HG02885 (cell line): Measurements from ENCODE around the gene LIPA.
A peak's percentile ranks its signal among the peaks of the same experiment; 100 is the strongest.
"Not testable (repeated sequence)": the region's sequence is repeated elsewhere in the genome, so short reads cannot be mapped to it uniquely, and the experiment has no call there.

Source experiments
- ATAC-seq: cut with Tn5 transposase; IDR thresholded peaks from one replicate; pipeline ENCODE4 v1.9.1; 2021; ENCODE audit warnings: mild to moderate bottlenecking; ENCODE audit not compliant: unreplicated experiment, poor library complexity

Gene LIPA

DNA sequence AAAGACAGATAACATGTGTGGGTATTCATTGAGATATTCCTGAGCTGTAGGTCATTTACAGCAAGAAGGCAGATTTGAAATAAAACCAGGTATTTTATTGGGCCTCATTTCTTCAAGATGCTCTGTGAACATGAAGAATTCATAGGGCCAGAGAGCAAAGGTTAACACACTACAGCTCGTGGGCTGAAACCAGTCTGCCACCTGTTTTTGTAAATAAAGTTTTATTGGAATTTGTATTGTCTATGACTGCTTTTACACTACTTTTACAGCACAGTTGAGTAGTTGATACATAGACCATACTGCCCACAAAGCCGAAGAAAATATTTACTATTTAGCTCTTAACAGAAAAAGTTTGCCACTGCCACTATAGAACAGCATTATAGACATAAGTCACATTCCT lies 22.1 kb upstream of the LIPA start:
- ATAC-seq: no peak

DNA sequence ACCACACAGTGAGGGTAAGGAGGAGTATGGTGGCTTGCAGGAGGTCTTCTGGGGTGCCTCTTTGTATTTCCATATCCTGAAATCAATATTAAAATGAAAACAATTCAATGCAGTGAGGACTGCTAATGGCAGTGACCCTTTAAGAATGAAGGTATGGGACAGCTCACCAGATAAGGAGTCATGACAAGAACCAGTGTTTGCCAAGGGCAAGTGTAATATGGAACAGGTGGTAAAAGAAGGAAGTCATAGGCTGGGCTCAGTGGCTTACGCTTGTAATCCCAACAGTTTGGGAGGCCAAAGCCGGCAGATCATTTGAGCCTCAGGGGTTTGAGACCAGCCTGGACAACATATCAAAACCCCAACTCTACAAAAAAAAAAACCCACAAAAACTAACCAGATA lies 20.0 kb upstream of the LIPA start:
- no peak for ATAC-seq

DNA sequence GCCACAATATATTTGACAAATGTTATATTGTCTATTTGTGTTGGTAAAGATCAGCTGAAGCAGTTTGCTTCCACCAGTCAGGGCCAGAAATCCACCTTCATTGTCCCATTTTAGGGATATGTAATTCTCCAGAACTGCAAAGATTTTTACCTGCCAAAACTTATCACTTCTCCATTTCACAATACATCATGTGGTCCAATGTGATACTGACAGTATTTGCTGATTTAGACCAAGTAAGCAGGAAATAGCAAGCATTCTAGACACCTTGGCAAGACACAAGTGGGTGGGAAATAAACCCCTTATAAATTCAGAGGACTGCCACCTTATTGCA lies 18.5 kb upstream of the LIPA start:
- no peak for ATAC-seq

DNA sequence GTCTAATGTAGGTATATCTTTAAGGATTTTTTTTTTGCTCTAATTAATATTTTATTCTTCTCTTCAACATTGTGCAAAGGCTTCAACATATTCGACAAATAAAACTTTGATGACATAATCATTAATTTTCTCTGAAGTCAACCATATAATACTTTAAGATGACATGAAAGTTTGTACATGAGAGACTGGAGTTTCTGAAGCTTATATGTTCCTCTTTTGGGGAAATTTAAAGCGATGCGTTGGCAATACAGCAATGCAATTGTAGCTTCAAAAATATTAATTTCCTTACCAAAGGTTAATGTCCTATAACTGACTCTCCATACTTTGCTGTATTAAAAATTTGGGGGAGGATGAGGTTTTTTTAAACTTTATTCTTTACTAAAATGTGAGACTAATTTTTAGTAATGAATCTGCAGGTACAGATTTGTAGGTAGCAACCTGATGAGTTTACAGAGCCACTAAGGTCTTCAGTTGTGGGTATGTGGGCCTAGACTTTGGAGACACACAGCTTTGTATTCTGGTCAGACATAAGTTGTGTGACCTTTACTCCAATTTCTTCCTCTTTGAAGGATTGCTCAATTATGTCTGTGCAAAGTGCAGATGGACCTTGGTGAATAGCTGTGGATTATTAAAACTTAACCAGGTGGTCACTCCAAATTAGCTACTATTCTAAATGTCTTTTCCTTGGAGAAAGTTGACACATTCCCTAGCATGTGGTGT lies 18.0 kb upstream of the LIPA start:
- ATAC-seq: no peak

DNA sequence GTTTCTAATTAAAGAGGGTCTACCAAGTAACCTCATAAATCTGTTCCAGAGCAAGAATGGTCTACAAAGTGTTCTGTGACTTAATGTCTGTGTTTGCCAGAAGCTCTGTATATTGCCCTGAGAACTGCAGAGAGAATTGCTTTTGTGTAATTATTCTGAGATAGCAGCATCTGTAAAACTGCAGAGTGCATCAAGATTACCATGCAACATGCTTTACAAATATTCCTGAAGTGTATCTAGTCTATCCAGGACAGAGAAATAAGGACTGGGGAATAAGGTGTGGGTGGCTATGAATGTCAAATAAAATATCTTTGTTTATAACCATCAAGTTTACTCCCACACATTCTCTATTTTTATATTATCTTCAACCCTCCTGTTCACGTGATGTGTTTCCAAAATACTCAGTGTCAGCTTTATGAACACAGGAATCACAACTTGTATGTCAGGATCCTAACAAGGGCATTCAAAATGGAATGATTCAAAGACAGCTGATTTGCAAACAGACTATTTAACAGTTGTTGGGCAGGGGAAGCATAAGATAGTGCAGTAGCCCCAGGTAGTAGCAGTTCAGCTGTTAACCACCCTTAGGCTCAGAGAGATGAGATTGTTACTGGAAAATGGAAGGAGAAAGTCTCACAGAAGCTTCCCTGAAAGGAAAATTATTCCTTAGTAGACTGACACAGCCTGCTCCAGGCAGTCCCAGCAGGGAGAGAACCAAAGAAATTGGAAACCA lies 15.3 kb upstream of the LIPA start:
- ATAC-seq: no peak

DNA sequence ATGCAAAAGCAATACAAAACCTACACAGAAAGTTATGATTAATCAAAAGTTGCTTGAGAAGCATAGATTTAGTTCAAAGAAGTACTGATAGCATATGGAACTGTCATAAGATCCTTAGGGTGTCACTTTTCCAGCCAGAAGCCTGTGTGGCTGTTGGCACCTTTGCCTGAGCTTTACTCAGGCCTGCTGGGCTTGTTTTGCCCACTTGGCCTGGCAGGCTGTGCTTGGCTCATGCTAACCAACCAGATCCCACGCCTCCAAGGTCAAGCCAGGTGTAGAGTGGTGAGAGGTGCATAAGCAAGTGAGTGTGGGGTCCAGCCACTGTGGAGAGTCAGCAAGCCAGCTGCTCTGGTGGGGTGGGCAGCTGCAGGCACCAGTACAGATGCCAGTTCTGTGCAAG lies 12.0 kb upstream of the LIPA start:
- ATAC-seq: no peak

DNA sequence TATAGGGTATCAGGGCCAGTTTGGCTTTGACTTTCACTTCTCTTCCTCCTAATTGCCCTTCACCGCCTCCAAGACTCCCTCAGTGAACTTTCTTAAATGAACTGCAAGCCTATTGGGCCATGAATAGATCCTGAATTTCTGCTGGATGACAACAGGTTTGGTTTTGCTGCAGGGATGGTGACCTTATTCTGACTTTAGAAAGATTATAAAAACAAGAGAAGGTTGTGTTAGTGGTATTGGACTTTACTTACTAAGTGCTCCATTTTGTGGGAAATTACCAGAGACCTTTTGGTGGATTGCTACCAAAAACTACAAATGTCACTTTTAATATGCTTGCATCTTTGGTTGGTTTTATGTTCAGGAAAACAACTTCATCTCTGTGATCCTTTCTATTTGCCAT lies 11.5 kb upstream of the LIPA start:
- ATAC-seq: no peak

DNA sequence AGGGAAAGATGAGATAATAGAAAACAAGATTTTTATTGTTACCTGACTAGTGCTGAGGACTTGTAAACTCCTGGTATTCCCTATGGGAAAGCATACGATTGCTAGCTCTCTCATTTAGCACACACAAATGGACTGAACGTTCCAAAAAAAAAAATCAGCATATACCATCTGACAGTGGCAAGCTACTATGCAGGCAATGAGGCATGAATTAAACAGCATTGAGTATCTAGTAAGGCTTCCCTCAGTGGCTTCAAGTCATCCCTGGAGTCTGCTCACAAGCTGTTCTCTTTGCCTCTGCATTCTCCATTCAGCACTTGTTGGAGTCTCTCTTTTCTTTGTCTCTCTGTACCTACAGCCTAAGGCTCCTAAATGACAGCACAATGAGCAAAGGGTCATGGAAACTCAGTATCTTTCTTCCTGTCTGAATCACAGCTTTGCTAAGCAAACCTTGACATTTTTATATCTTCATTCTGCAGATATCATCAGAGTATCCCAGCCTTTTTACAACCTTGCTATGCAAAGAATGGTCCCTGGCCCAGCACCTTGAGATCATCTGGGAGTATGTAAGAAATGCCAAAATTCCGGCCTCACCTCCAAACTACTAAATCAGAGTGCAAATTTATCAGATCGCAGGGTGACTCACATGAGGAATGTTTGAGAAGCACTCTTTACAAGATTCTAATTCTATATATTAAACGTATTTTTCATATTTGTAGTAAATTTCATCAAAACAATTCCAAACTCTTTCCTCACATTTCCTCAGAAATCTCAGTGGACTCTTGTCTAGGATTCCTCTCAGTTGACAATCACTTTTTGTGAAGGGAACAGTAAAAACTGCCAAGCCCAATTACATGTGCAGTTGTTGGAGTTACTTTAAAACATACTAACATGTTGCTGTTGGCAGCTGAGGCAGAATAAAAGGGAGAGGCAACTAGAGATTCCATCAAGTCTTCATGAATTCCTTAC lies 10.8 kb upstream of the LIPA start:
- ATAC-seq: no peak

DNA sequence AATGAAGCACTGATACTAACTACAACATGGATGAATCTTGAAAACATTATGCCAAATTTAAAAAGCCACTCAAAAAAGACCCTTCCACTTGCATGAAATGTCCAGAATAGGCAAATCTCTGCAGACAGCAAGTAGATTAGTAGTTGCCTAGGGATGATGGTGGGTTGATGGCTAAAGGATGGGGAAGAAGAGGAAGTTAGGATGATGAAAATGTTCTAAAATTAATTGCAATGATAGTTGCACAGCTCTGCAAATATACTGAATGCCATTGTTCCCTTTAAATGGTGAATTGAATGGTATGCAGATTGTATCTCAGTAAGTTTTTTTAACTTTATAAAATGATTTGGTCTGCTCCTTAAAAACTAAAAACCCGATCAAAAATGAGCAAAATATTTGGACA lies 7.3 kb upstream of the LIPA start:
- no peak for ATAC-seq

DNA sequence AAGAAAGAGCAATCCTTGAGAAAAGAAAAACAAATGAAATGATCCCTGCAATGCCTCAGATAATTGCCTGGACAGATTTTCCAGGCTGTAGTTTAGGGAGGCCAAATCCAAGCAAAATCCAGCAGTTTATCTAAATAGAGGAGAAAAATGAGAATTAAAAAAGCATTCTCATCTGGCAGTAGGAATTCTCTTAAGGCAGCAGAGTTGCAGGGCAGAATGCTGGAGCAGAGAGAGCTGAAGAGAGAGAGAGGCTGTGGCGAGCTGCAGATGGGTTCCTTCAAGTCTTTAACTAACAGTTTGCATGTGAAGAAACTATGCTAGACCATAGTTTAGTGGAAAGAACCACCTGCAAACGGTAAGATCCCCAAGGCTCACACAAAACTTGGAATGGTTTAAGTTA lies 6.0 kb upstream of the LIPA start:
- no peak for ATAC-seq

DNA sequence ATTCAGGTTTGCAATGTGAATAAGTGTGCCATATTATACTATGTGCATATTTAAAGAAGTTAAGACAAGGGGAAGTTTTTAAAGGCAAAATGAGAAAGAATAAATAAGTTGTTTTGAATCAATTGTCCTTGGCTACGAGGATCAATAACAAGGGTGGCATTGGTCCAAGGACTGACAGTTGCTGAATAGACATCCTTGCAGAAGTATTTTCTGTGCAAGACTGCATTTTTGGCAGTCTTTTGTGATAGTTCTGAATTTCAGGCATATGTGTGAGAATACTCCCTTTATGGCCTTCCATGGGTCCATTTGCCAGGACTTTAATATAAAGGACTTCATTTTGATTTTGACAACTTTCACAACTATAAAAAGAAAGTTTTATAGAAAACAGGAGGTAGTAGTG lies 5.4 kb upstream of the LIPA start:
- ATAC-seq: no peak

DNA sequence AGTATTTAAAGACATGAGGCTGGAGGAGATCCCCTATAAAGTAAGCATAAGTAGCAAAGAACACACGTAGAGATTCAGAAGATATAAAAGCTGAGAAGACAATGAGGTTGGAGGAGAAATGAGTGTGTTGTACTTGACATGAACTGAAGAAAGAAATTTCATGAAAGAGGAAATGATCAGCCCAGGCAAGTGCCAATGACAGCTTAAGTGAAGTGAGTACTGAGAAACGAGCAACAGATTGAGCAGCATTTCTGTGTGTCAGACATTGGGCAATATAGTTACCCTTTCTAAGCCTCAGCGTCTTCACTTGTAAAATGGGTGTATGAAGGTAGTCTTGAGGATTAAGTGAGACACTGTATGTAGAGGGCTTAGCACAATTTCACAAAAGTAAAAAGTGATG lies 4.8 kb upstream of the LIPA start:
- ATAC-seq: no peak

DNA sequence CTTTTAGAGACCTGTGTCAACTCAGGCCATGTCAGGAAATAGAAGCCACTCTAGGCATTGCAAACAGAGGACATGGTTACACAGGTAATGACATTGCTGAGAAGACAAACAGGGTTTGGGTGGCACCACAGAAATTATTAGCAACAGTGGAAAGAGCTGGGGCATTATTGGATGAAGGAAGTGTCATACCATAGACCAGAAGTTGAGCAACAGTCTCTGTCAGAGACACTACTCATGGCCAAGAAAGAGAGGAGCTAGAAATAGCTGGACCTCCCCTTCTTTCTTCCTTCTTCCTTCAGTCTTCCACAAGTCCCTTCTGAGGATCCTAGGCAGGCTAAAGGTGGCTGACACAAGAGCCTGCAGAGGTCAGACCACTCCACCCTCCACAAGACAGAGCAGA lies 4.2 kb upstream of the LIPA start:
- no peak for ATAC-seq

DNA sequence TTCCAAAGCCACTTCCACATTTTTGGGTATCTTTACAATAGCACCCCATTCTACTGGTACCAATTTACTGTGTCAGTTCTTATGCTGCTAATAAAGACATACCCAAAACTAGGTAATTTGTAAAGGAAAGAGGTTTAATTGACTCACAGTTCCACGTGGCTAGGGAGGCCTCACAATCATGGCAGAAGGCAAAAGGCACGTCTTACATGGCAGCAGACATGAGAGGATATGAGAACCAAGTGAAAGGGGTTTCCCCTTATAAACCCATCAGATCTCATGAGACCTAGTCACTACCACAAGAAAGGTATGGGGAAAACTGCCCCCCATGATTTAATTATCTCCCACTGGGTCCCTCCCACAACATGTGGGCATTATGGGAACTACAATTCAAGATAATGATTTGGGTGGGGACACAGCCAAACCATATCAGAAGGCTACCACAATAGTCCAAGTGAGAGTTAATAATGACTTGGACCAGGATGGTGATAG lies 3.6 kb upstream of the LIPA start:
- not testable (repeated sequence) for ATAC-seq

DNA sequence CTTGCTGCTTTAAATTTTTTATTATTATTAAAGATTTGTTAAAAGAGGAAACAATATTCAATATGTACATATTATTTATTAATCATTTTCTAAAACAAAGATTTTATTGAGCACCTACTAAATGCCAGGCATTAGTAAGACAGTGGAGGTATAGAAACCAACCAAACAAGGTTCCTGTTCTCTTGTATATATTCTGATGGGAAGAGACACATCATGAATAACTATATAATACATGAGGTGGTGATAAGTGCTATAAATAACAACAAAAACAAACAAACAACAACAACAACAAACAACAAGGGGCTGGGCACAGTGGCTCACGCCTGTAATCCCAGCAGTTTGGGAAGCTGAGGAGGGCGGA lies 630 bp upstream of the LIPA start:
- no peak for ATAC-seq

DNA sequence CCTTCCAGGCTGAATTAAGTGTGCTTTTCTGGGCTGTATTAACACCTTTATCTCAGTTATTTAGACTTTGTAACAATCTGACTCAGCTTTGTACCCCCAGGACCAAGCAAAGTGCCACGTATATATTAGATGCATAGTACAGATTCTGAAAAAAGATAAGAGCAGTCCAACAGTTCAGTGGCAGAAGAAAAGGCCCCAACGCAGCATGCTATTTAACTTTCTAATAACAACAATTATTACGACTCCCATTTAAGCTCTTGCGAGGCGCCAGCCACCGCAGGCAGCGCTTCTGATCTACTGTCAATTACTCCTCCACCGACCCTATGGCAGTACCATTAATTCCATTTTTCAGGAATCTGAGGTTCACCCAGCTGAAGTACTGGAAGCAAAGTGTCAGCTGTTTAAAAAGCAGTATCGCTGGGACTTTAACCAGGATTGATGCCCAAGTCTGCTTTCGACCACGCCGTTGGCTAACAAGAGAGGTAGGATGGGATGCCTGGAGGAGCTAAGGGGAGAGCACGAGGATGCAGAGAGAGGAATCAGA lies 638 bp downstream of the LIPA start:
- ATAC-seq: no peak

DNA sequence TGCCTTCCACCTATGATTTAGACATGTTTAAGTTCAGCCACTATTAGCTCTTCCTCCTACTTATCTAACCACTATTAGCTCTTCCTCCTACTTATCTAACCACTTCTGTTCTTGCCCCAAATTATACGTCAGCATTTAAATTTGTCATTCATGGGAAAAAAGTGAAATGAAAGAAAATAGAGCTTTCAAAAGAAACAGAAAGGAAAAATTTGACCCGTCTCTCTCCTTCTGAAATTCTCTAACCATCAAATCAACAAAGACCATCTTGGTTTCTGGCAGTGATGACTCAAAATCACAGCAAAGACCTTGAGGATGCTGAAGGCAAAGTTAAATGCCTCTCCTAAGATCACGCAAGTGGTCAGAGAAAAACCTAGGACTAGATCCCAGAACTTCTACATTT lies 2.6 kb downstream of the LIPA start:
- no peak for ATAC-seq

DNA sequence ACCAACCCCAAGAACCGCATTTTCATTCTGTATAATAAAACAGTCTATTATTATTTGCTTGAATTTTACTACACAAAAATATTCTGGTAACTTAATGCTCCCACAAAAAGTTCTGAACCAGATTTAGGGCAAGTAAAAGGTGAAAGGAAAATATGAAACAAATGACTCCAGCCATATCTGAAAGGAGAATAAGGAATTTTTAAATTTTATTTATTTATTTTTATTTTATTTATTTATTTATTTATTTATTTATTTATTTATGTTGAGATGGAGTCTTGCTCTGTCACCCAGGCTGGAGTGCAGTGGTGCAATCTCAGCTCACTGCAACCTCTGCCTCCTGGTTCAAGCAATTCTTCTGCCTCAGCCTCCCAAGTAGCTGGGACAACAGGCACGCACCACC lies 4.0 kb downstream of the LIPA start:
- ATAC-seq: not testable (repeated sequence)

DNA sequence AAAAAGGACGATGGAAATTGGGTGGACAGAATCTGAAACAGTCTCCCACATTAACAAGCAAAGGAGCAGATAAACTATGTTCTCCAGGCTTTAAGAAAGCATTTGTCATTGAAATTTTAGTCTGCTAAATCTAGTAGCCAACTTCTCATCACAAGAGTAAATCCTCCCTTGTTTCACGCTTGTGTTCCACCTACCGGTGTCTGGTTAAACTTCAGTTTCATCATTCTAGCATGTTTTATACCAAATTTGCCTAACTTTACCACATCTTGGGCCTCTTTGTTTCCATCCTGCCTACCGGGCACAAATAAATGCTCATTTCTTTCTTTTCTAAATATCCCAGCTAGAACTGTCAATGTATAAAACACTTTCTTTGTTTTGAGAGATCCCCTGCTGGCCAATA lies 5.8 kb downstream of the LIPA start:
- peak; percentile 52 for ATAC-seq

DNA sequence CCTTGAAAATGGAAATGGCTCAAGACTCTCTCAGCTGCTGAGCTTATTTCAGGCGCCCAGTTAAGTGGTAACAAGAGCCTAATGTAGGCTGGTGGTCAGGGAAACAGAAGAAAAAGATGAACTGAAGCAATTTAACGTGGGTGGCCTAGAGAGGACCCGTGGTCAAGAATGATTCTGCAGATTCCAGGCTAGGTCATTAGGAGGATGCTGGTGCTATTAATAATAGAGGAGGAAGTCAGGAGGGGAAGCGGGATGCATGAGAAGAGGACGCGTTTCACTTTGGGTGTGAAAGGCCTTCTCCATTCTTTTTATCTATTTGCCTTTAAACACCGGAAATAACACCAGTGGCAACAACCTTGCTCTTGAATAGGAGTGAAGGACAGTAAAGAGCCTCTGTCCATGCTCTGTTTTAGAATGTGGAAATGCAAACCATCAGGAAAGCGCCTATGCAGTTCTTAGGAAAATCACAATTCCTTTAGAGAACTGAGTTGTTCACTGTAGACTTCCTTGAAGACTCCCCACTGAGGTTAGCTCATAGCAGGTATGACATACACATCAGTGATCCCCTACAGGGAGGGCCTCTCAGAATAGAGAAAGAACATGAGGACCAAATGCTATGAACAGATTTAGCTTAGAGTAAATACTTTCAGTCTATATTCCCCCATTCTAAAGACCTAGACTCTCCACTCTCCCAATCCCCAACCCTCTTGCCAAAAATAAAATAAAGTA lies 8.6 kb downstream of the LIPA start:
- ATAC-seq: peak; percentile 52
